EL (cell line): ENCODE data around the gene CTNND2.

ENCODE experiments used
- DNase-seq: peaks from one replicate; pipeline ENCODE4 v3.0.0-alpha.2; 2016

The CTNND2 gene

DNA sequence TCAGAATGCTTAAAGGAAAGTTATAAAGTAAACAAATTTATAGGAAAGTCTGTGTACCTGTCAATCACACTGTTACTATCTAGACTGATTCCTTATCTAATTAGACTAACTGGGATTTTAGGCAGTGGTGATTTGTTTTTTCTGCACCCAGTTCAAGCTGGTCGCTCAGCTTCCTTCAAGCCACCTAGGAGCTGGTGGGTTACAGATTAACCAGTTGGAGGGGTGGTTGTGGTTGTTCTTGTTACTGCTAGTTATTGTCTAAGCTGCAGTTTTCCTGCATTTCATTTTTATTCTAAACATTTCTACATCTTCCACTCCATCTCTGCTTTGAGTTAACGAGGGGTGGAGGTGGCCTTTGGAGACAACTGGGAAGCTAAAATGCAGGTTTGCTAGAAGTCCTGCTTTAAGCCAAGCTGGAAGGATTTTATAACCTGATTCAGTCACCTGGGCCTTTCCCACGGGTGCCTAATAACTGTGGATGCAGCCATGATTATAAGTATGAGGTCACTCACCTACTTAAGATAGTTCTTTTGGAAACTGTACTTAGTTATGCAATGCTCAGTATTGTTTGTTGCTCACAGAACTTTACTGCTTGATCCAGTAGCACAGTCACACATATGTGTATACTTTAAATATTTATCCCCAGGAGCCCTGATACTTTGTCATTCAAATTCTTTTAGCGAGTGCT is 839.3 kb downstream of the CTNND2 start:
- DNase-seq = no peak

DNA sequence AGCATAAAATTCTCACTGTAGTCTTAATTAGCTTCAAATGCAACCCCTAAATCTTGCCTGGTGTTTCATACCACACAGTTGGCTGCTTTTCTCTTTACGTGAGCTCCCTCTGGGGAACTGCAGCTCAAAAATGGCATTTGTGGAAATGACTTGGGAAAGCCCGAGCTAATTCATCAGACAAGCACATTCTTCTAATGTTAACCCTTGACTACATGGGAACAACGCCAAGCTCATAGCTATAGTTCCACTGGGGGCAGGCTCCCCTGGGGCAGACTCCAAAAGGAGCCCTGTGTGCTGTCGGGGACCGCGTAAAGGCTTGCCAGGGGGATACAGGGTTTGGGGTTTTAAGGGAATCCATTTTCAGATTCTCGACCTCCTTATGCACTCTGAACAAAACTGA is 841.8 kb downstream of the CTNND2 start:
- peak; percentile 5 for DNase-seq

DNA sequence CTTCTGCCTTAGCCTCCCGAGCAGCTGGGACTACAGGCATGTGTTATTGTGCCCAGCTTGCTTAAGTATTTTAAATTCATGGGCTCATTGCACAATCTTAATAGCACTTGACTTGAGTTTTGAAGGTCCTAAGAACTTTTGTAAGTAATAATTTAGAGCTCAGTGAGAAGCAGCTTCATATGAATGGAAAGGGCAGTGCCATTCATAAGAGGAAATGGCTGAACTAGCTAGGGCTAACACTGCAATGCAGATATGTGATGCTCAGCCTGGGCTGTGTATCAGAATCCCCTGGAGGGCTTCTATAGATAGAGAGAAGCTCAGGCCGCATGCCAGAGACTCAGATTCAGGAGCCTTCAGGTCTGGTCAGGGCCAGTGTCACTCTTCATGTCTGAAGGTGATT is 847.7 kb downstream of the CTNND2 start:
- no peak for DNase-seq

DNA sequence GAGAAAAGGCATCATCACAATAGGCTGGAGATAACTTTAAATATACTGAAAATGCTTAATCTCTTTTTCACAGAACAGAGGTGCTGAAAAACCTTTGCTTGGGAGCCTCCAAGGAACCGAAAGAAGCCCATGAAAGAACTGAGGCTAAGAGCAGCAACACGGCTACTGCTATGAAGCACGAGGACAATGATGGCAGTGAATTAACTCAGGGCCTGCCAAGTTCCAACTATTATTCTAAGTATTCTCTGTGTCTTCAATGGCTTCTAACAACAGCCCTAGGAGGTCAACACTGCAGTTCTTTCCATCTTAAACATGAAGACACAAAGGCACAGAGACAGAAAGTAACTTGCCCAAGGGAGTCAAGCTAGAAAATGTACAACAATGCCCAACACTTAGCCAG is 850.2 kb downstream of the CTNND2 start:
- DNase-seq = no peak

DNA sequence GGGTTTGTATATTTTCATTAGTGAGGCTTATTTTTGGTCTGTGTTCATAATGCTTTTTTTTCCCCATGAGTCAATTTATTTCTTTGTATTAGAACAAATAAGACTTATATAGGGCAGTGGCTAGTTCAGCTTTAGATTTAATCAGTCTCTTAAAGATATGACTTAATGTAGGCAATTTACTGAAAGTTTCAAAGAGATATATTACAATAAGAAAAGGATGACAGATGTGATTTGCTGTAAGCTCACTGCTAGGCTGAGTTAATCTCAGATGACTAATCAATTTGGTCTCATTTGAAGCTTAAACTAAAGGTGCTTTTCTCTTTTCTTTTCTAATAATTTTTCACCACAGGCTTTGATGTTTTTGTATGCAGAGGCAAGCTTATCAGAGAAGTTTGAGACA is 851.4 kb downstream of the CTNND2 start:
- DNase-seq = no peak

DNA sequence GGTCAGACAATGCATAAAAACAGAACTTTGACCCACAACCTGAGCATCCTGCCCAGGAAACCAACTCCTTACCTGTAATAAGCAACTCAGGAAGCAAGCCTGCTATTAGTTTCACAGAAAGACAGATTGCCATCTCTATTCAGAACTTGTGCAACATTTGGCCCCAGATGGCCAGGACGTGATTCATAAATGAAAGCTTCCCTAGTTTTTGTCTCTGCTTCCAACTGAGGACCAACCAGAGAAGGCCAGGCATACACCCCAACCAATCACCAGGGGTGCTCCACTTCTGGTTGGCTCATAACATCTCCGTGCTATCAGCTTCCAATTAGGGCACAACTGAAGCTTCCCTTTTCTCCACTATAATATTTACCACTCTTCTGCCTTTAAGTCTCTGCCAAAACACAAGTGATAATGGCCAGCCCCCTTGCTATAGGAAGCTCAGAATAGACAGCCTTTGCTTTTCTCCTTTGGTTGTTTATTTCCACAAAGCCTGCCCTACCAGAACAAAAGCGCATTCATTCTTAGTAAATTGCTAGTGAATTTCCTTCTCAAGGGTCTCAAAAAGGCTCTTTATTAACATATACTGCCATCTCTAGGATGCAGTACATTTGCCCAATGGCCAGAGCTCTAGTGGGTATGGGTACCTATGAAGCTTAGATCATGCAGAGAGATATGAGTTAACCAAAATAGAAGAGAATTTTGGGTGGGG is 853.5 kb downstream of the CTNND2 start:
- peak; percentile 31 for DNase-seq

DNA sequence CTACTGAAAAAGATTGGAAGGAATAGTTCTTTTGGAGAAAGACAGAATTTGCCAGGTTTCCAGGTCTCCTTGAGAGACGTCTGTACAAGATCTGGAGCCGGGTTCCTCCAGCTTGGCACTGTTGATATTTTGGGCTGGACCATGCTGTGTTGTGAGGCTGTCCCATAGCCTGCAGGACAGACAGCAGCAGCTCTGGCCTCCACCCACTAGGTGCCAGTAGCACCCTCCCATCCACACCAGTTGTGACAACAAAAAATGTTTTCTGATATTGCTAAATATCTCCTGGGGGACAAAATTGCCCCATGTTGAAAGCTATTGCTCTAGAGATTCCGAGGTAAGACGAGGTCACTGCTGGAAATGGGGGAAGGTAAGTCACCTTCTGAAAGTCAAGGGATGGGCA is 855.5 kb downstream of the CTNND2 start:
- DNase-seq = no peak

DNA sequence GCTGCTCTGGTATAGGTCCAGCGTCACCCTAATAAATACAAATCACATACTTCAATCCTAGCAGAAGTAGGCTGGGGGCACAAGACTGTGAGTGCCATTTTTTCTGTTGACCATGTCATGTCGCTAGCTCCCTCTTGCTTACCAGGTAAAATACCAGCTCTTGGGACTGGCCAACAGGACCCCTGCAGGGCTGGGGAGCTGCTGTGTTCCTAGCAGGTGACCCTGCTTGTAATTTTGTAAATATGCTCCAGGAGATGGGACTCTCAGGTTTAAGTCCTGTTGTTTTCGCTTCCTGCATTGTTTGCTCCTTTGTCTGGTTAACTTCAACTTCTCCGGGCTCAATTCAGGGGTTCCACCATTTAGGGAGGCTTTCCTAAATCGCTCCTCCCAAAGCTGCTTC is 856.6 kb downstream of the CTNND2 start:
- DNase-seq = no peak

DNA sequence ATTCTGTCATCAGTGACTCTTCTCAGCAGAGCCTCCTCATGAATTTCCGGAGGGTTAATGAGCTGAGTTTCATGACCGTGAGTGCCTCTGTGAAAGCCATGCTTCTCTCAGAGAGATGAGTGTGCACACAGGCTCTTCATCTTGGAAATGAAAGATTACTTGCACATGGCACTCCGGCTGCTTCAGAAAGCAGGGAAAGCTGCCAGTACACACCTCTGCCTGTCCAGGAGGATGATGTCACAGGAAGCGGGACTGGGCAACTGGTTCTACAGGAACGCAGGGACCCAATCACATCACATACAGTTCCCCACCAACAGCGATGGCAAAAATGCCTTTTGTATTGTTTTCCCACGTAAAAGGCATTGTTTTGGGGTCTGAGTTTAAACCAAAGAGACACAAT is 857.2 kb downstream of the CTNND2 start:
- DNase-seq = peak; percentile 5

DNA sequence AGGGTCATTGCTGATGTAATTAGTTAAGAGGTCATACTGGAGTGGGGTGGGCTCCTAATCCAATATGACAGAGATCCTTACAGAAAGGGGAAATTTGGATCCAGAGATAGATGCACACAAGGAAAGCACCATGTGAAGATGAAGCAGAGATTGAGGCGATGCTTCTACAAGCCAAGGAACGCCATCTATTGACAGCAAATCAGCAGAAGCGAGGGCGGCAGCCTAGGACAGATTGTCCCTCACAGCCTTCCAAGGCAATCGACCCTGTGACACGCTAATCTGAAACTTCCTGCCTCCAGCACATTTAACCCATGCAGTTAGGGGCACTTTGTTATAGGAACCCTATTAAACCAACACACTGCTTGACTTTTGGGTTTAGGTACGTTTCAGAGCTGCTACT is 858.1 kb downstream of the CTNND2 start:
- DNase-seq = peak; percentile 12

DNA sequence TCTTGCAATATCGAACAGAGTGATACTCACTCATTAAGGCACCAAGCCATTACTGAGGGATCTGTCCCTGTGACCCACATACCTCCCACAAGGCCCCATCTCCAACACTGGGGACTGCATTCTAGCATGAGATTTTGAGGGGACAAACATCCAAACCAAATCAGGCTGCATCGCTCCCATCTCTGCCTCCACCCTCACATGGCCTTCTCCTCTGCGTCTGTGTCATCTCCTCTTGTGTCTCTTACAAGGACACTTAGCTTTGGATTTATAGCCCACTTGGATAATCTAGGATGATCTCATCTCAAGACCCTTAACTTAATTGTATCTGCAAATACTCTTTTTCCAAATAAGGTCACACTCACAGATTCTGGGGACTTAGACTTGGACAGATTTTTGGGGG is 858.8 kb downstream of the CTNND2 start:
- DNase-seq = no peak

DNA sequence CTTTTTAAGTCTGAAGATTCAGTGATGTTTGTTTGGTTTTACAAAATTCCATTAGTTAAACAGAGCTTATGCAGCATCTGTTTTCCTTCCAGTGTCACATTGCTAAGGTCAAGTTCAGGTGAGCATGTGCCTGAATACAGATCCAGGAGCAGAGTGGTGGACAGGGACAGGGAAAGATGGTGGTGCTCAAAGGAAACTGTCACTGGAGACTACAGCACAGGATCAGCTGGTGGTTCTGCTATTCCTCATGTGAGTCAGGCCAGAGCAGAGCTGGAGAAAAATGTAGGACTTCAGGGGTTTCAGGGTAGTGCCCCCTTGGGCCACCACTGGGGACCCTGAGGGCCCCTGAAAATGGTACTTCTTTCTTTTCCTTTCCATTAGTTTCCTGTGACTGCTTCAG is 859.7 kb downstream of the CTNND2 start:
- DNase-seq = no peak

DNA sequence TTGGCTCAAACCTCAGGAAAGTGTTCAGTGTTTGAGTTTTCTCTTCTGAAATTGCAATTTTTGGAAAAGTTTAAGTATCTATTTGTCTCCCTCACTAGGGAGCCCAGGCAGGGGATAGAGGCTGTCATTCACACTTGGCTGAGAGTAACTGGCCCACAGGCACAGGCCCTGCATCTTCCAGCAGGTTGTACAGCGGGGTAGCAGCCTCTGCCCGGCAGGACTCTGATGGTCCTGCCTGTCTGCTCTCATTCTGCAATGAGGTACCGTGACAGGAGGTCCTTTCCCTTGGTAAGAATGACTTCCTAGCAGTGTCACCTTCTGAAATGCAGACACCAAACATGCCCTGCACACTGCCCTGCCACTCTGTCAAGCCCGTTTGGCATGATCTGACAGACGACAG is 860.4 kb downstream of the CTNND2 start:
- no peak for DNase-seq

DNA sequence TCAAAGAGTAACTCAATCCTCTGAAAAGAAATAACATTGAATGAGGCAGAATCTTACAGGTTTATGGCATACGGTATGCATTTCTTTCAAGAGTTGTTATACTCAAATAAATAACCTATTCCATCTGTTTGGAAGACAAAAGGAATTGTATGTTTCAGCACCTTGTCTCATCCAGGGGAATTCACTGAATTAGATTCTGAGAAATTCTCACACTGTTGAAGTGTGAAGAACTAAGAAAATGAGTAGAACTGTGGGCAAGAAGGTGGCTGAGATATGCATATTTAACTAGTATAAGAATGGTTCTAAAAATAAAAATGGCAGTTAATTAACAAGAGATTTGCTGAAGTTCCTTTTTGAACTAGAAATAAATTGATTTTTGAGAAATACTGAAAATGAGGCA is 863.9 kb downstream of the CTNND2 start:
- no peak for DNase-seq

DNA sequence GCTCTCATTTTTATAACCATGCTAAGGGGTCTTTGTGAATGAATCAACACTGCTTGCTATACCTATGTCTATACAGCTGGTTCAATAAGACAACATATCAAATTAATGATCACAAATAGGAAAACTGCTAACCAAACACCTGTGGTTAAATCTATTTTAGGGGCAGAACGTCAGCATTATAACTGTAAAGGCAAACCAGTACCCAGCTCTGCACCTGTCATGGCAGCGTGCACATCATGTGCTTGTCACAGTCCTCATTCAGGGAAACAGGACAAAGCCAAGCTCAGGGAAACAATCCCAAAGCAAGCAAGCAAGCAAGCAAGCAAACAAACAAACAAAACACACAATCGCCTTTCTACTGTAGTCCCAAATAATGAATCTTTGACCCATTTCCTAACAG is 865.5 kb downstream of the CTNND2 start:
- no peak for DNase-seq

DNA sequence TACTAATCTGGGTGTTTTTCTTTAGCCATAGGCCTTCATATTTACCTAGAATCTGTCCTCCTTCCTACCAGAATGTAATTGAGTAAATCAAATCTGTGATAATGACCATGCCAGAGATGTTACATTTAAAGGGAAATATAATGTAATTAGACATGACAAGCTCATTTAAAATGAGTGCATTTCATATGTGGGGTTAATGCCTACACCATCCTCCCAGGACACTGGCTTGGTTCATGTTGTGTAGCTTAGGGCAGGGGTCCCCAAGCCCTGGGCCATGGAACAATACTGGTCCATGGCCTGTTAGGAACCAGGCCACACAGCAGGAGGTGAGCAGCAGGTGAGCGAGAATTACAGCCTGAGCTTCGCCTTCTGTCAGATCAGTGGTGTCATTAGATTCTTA is 866.3 kb downstream of the CTNND2 start:
- no peak for DNase-seq

DNA sequence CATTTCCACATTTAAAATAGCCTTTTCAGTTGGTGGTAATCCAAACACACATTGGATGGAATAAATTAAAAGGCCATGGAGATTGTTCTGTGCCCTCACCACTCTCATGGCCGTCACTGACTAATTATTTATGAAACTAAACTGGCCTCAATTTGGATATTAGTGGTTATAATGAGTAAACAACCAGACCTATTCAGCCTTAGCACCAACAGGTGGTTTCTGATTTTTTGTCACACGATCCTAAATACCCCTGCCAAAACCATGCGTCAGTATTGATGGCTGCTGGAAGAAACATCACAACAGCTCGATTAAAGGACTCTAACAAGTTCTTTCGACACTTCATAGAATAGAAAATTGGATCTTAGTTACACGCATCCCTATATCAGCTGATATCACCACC is 867.2 kb downstream of the CTNND2 start:
- no peak for DNase-seq

DNA sequence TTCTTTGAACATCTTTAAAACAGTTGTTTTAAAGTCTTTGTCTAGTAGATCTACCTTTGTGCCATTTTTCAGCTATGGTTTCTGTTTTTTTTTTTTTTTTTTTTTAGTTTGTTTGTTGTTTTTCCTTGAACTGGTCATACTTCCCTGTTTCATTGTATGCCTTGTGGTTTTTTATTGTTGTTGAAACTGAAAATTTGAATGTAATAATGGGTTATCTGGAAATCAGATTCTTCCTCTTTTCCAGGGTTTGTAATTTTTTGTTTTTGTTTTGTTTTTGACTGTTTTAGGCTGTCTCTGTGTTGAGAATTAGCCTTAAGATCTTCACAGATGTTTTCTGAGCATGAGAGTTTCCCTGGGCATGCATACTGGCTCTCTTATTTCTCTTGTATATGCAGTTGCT is 873.6 kb downstream of the CTNND2 start:
- DNase-seq = no peak

DNA sequence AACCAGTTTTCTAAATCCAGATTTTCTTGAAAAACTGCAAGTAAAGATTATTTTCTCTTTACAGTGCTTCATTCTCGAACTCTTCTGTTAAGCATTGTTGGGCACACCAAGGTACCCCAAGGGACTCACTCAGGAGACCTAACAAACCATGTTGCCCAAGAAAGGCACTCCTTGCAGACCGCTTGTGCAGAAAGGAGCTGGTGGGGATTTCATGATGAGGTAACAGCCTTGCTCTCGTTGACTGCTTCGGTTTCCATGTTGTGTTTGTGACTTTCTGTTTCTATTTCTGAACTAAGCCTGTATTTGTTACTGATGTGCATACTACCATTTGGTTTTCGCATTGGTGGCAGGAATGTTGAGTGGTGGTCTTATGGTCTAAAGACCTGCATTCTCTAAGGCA is 876.6 kb downstream of the CTNND2 start:
- DNase-seq = no peak

DNA sequence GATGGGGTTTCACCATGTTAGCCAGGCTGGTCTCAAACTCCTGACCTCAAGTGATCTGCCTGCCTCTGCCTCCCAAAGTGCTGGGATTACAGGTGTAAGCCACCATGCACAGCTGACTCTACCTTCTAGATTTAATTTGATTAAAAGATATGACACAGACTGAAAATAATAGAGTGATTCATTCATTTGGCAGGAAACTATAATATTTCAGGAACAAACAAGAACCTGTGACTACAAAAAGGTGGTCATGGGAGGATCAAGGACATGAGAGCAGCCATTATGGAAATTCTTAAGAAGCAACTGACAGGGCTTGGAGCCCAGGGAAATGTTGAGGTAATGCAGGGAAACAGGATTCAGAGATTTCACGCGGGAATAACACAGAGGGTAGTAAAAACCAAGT is 877.7 kb downstream of the CTNND2 start:
- no peak for DNase-seq

DNA sequence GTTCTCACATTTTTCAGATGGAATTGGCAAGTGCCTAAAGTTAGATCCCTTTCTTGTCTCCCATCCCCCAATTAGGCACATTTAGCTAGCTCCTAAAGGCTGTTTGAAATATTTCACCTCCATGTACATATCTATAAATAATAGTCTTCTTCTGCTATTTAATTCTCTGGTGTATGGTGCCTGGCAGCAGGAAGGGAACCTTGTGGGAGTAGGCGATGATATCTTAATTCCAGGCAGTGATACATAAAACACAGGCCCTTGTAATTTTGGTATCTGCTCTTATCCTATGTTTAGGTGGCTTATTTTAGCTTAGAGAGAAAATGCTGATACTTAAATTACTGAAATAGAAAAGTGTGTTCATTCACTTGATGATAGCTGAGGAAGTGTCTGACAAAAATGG is 880.3 kb downstream of the CTNND2 start:
- DNase-seq = no peak

DNA sequence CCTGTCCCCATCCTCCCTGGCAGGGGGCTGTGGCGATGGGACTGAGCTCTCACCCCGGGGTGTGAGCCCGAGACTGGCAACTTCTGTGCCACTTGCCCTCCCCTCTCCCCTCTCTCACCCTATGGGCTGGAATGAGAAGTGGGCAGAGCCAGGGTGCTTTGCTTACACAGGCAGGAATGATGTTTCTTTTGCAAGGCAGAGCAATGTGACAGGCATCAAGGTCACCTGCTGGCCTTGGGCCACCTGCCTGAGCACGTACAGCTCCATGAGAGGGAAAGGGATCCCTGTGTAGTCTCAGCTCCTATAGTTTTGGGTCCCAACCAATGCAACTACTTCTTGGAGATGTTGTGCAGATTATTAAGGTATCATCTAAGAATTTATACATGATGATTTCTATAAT is 890.5 kb downstream of the CTNND2 start:
- DNase-seq = no peak

DNA sequence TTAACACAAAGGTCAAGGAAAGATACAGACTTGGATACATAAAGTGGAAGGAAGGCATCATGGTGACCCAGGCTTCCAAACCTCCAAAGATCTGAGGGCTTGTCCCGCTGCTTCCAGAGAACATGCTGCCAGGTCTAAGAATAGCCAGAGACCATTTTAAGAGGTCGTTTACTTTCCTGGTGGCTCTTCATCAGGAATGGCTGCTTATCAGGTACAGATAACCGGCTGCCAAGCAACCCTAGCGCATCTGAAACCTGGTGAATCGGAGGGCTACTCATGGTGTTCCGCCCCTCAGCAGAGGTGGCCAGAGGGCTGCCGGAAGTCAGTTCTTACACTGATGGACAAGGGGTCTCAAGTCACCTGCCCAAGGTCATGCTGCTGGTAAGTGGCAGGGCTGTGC is 892.0 kb downstream of the CTNND2 start:
- DNase-seq = no peak

DNA sequence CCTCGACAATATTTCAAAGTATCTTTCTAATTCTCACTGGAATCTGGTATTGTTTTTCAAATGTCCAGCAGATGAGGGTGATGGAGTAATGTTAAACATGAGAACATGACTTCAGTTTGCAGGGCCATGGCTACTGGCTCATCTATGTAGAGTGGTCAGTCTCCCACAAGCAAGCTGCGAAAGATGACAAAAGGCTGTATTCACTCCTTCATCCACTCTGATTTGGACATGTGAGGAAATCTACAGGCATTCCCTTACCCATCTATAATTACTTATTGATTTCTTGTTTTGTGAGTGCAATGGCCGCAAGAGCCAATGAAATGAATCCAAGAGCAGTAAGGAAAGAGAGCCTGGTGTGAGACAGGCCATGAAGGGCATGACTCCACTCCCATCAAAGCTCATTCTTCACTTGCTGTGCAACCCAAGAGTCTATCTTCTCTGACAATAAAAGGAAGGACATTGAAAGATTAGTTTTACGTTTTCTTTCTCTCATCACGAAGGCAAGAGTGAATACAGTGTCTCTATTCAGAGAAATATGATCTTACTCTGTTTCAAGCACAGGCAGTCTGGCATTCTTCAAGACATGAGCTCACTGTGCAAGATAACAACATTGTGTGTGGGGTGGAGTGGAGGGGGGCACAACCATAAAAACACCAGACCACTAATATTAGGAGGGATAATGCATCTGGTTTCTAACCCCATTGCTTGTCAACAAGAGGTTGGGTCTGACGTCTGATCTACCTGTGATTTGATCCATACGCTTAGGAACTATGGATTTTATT is 893.6 kb downstream of the CTNND2 start:
- DNase-seq = no peak
